ENCODE results near the gene GNAS.

Gene GNAS

DNA sequence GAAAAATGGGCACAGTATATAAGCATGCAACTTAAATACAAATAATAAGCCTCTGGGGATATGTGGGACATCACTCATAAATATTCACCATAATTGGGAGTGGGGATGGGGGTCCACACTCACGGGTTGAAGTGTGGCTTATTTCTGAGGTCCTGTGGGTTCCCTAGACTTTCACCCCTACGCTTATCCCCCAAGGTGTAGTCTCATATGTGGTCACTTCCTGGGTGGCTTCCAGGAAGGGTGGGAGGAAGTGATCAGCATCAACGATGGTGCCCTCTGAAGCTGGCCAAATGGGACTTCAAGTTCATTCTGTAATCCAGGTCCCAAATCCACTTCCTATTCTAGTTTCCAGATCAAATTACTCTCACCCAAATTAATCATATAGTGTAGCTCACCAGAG lies 59.5 kb downstream of the GNAS start:
- H3K4me1 ChIP-seq (ENCODE audit: control insufficient read depth in 1 of 2, insufficient read depth in 1 of 2, low read depth in 1 of 2, low read length in 1 of 2), result peaks cover 20 to 22% of the 10 kb centered on the region in 2 experiments
- TF ChIP-seq CTCF (IDR thresholded peaks at IDR 0.05), result no peak

DNA sequence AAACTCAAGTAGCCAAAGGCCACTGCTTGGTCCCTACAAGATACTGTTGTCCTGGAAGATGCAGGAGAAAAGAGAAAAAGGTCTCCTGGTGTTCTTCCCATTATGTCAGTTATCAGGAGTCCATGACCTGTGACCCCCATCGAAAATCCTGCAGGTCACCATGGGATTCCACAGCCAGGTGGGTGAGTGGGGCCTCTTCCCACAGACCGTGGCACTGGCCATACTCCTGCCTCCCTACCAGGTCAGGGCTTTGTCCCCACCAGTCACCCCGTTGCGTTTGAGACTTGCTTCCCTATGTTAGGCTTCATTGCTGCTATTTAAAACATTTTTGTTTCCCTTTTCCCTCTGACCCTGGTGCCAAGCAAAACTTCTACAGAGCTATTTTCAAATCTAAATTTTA lies 60.6 kb downstream of the GNAS start:
- Histone ChIP-seq H3K36me3 (peaks cover 34% of the 10 kb centered on the region), H3K4me3 (ENCODE audit: low read depth in 1 of 2, low read length in 1 of 2) (no peak overlapping the region), H3K27ac (no peak overlapping the region), H3K4me1 (ENCODE audit: control insufficient read depth in 1 of 2, insufficient read depth in 1 of 2, low read depth in 1 of 2, low read length in 1 of 2) (peaks cover 9 to 11% of the 10 kb centered on the region in 2 experiments), H3K27me3 (no peaks in the 10 kb centered on the region), H3K9me3 (peaks cover 3% of the 10 kb centered on the region)
- TF ChIP-seq CTCF (IDR thresholded peaks at IDR 0.05), result no peak

More for the DNA sequence above, 59.5 kb downstream of the GNAS start:
- H3K4me3 ChIP-seq (ENCODE audit: low read depth in 1 of 2, low read length in 1 of 2), result no peak overlapping the region
- H3K9me3 ChIP-seq, result peaks cover 3% of the 10 kb centered on the region
- H3K27me3 ChIP-seq, result no peaks in the 10 kb centered on the region
- H3K36me3 ChIP-seq, result peaks cover 34% of the 10 kb centered on the region
- H3K27ac ChIP-seq, result no peak overlapping the region

DNA sequence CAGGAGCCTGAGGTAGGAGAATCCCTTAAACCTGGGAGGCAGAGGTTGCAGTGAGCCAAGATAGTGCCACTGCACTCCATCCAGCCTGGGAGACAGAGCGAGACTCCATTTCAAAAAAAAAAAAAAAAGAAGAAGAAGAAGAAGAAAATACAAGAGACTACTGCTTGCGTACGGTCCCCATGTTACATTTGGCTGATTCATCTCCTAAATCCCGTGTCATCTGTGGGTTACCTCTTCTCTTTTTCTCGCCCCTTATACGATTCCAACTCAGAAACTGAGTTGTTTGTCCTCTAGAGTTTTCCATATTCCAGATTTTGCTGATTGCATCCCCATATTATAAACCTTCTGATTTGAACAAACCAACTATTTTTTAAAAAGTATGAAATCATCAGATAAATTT lies 66.1 kb downstream of the GNAS start:
- TF ChIP-seq CTCF (IDR thresholded peaks at IDR 0.05), result no peak
- Histone ChIP-seq H3K36me3 (no peaks in the 10 kb centered on the region), H3K27me3 (peaks cover 5% of the 10 kb centered on the region), H3K27ac (no peak overlapping the region), H3K4me1 (ENCODE audit: control insufficient read depth in 1 of 2, insufficient read depth in 1 of 2, low read depth in 1 of 2, low read length in 1 of 2) (no peaks in the 10 kb centered on the region), H3K4me3 (ENCODE audit: low read depth in 1 of 2, low read length in 1 of 2) (no peak overlapping the region), H3K9me3 (no peaks in the 10 kb centered on the region)

DNA sequence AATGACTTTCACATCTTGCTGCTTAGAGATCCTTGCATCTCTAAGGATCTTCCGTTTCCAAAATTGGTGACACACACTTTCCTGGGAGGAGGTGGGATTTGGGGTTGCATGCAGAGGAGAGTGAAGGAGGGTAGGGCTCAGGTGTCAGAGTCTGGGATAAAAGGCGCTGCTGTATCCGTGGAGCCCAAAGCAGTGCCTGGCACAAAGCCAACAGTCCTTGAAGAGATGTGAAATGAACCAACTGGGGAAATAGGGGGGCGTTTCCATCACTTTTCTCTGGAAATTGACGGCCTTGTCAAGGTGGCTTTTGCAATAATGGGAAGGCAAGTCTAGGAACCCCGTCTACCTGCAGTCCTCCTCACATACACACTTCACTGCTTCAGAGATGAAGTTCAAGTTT lies 69.0 kb downstream of the GNAS start:
- no peak for TF ChIP-seq CTCF (IDR thresholded peaks at IDR 0.05)

DNA sequence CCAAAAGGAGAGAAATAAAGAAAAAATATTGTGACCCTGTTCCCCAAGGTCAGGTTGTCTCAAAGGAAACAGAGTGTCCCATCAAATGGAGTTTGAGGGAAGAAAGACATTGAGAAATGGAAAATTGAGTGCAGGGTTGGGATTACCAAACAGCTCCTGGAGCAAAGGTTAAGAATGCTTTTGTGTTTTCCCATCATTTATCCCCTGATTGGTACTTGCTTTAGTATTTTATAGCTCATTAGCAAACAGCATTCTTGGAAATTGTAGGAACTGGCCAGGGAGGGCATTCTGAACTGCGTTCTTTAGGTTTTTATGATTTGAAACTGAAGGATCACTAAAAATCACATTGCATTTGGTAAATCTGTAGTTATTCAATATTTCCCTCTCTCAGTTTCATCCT lies 69.5 kb downstream of the GNAS start:
- Histone ChIP-seq H3K9me3 (no peaks in the 10 kb centered on the region), H3K4me3 (ENCODE audit: low read depth in 1 of 2, low read length in 1 of 2) (no peak overlapping the region), H3K27me3 (peaks cover 5% of the 10 kb centered on the region), H3K36me3 (no peaks in the 10 kb centered on the region), H3K27ac (no peak overlapping the region), H3K4me1 (ENCODE audit: control insufficient read depth in 1 of 2, insufficient read depth in 1 of 2, low read depth in 1 of 2, low read length in 1 of 2) (no peaks in the 10 kb centered on the region)
- TF ChIP-seq CTCF (IDR thresholded peaks at IDR 0.05), result no peak

More for the DNA sequence above, 69.0 kb downstream of the GNAS start:
- H3K9me3 ChIP-seq, result no peaks in the 10 kb centered on the region
- no peak overlapping the region for H3K27ac ChIP-seq
- H3K4me3 ChIP-seq (ENCODE audit: low read depth in 1 of 2, low read length in 1 of 2), result no peak overlapping the region
- H3K4me1 ChIP-seq (ENCODE audit: control insufficient read depth in 1 of 2, insufficient read depth in 1 of 2, low read depth in 1 of 2, low read length in 1 of 2), result no peaks in the 10 kb centered on the region
- H3K36me3 ChIP-seq, result no peaks in the 10 kb centered on the region
- H3K27me3 ChIP-seq, result peaks cover 5% of the 10 kb centered on the region
